ENCODE measurements around the gene TMEM79. TPM values are rescaled to one million over a fixed set of nuclear protein-coding genes. Genes with fewer than 3 reads are reported as not detected.

The TMEM79 gene
- total RNA-seq, 2 donors from 2014 or later: 1.5 to 1.9 TPM

DNA sequence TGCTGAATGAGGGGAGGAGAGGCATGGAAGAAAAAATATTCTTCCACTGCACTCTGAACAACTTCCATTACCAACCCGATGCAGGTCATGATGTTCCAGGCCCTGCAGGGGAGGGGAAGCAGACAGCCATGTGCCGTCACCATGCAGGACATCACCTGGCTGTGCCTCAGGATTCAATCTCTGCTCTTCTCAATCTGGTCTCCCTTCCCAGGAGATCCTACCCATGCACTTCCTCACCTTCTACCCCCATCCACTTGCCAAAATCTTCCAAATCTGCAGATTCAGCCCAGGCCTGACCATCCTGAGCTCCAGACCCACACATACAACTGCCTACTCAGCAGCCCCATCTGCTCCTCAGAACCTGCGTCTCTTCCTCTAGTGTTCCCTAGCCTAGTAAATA, 30.5 kb upstream of the TMEM79 start:
- H3K4me3 ChIP-seq (ENCODE audit: low read length): no peak overlapping the region
- peaks cover 82% of the 10 kb centered on the region for H3K36me3 ChIP-seq (ENCODE audit: control insufficient read depth, insufficient read depth, low read length)
- no peaks in the 10 kb centered on the region for H3K4me1 ChIP-seq (ENCODE audit: control insufficient read depth, insufficient read depth, low read length)
- Mint-ChIP-seq H3K36me3 (ENCODE audit: low read depth) (peaks cover 72% of the 10 kb centered on the region), H3K9me3 (no peaks in the 10 kb centered on the region), H3K4me3 (no peak overlapping the region), H3K4me1 (peaks cover 8% of the 10 kb centered on the region), H3K27me3 (ENCODE audit: insufficient read depth) (no peaks in the 10 kb centered on the region), H3K27ac (no peak overlapping the region)
- TF ChIP-seq, protein P1, sequence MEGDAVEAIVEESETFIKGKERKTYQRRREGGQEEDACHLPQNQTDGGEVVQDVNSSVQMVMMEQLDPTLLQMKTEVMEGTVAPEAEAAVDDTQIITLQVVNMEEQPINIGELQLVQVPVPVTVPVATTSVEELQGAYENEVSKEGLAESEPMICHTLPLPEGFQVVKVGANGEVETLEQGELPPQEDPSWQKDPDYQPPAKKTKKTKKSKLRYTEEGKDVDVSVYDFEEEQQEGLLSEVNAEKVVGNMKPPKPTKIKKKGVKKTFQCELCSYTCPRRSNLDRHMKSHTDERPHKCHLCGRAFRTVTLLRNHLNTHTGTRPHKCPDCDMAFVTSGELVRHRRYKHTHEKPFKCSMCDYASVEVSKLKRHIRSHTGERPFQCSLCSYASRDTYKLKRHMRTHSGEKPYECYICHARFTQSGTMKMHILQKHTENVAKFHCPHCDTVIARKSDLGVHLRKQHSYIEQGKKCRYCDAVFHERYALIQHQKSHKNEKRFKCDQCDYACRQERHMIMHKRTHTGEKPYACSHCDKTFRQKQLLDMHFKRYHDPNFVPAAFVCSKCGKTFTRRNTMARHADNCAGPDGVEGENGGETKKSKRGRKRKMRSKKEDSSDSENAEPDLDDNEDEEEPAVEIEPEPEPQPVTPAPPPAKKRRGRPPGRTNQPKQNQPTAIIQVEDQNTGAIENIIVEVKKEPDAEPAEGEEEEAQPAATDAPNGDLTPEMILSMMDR (conservative IDR thresholded peaks at IDR 0.05): no peak
- 96 to 100% methylated on average over 1 to 3 of the region's 3 CpGs for WGBS, 2 experiments (ENCODE audit: insufficient coverage in 1 of 2, insufficient read length in 1 of 2)
- no peak overlapping the region for H3K9ac ChIP-seq (ENCODE audit: extremely low read depth, low read length, poor library complexity, severe bottlenecking)
- no peaks in the 10 kb centered on the region for H3K27me3 ChIP-seq (ENCODE audit: control insufficient read depth, insufficient read depth, low read length, poor library complexity, severe bottlenecking)
- no peak for DNase-seq
- H3K9me3 ChIP-seq (ENCODE audit: control insufficient read depth, low read length): no peaks in the 10 kb centered on the region
- H3K27ac ChIP-seq (ENCODE audit: low read depth, low read length): no peak overlapping the region

DNA sequence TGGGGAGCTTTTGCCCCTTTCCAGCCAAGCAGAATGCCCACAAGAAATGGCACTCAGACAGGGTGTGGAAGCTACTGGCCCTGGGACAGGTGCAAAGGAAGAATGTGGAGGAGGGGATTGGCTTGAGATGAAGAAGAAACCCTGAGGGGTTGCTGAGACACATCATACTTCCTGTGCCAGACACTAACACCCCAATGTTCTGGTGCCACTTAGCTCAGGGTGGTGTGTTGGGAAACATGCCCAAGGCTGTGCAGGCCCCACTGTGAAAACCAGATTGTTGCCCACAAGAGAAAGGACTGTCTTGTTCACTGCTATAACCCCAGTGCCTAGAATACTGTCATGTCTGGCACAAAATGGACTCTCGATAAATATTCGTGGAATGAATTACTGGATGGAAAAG, 26.4 kb upstream of the TMEM79 start:
- peaks cover 78% of the 10 kb centered on the region for H3K36me3 ChIP-seq (ENCODE audit: control insufficient read depth, insufficient read depth, low read length)
- TF ChIP-seq, protein P1 (conservative IDR thresholded peaks at IDR 0.05): no peak
- no peak overlapping the region for H3K4me3 ChIP-seq (ENCODE audit: low read length)
- no peak overlapping the region for H3K27ac ChIP-seq (ENCODE audit: low read depth, low read length)
- H3K9me3 ChIP-seq (ENCODE audit: control insufficient read depth, low read length): no peaks in the 10 kb centered on the region
- Mint-ChIP-seq H3K4me1 (peaks cover 8% of the 10 kb centered on the region), H3K9me3 (no peaks in the 10 kb centered on the region), H3K27ac (peak overlapping the region; percentile 45), H3K36me3 (ENCODE audit: low read depth) (peaks cover 74% of the 10 kb centered on the region), H3K4me3 (no peak overlapping the region), H3K27me3 (ENCODE audit: insufficient read depth) (no peaks in the 10 kb centered on the region)
- H3K27me3 ChIP-seq (ENCODE audit: control insufficient read depth, insufficient read depth, low read length, poor library complexity, severe bottlenecking): no peaks in the 10 kb centered on the region
- 98 to 100% methylated on average over 2 of the region's 2 CpGs for WGBS, 2 experiments (ENCODE audit: insufficient coverage in 1 of 2, insufficient read length in 1 of 2)
- H3K9ac ChIP-seq (ENCODE audit: extremely low read depth, low read length, poor library complexity, severe bottlenecking): no peak overlapping the region
- H3K4me1 ChIP-seq (ENCODE audit: control insufficient read depth, insufficient read depth, low read length): no peaks in the 10 kb centered on the region
- DNase-seq: no peak

DNA sequence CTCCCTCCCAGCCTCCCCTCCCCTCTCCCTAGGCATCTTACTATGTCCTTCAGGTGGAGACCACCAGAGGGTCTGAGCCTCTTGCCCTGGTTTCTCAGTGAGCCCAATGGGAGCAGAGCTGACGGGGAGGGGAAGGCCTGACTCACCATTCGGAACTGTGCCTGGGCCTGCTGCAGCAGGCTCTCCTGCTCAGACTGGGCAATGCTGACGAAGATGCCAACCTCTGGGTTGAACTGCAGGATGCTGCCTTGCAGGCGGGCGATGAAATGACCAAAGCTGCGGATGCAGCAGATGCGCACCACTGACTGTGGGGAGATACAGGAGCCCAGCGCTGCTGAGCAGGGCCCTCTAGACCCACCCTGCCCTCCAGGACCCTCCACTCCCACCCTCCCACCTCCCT, 25.3 kb upstream of the TMEM79 start:
- no peak overlapping the region for H3K4me3 Mint-ChIP-seq
- Histone ChIP-seq H3K27ac (ENCODE audit: low read depth, low read length) (no peak overlapping the region), H3K9me3 (ENCODE audit: control insufficient read depth, low read length) (no peaks in the 10 kb centered on the region), H3K4me3 (ENCODE audit: low read length) (no peak overlapping the region), H3K9ac (ENCODE audit: extremely low read depth, low read length, poor library complexity, severe bottlenecking) (no peak overlapping the region), H3K36me3 (ENCODE audit: control insufficient read depth, insufficient read depth, low read length) (peaks cover 76% of the 10 kb centered on the region), H3K4me1 (ENCODE audit: control insufficient read depth, insufficient read depth, low read length) (no peaks in the 10 kb centered on the region), H3K27me3 (ENCODE audit: control insufficient read depth, insufficient read depth, low read length, poor library complexity, severe bottlenecking) (no peaks in the 10 kb centered on the region)
- peaks cover 8% of the 10 kb centered on the region for H3K4me1 Mint-ChIP-seq
- WGBS, 2 experiments (ENCODE audit: insufficient coverage in 1 of 2, insufficient read length in 1 of 2): 96 to 100% methylated on average over 2 to 8 of the region's 8 CpGs
- H3K36me3 Mint-ChIP-seq (ENCODE audit: low read depth): peaks cover 73% of the 10 kb centered on the region
- no peaks in the 10 kb centered on the region for H3K9me3 Mint-ChIP-seq
- H3K27me3 Mint-ChIP-seq (ENCODE audit: insufficient read depth): no peaks in the 10 kb centered on the region
- no peak for DNase-seq
- H3K27ac Mint-ChIP-seq: no peak overlapping the region
- TF ChIP-seq, protein P1 (conservative IDR thresholded peaks at IDR 0.05): no peak

All from endodermal cell (in vitro differentiated cells).